Mesenteric fat pad (tissue), 1 donor: ENCODE measurements around the gene FAM124A. TPM values are rescaled to one million over a fixed set of nuclear protein-coding genes. Genes with fewer than 3 reads are reported as not detected.
"Not testable (repeated sequence)": the region's sequence is repeated elsewhere in the genome, so short reads cannot be mapped to it uniquely, and the experiment has no call there.

Source experiments
- DNase-seq: peaks from one replicate; pipeline ENCODE4 v3.0.0-alpha.2; 2020; ENCODE audit warnings: low spot score
- total RNA-seq: library from RNA; stranded (reverse); fragmentation: NEBNext Ultra II Directional; extraction: Animal tissue kit (Norgen Biotek cat#: 25700); gene quantifications from one replicate; pipeline ENCODE4 v1.2.1, GENCODE V29; 2021
- donor health status: DM: yes; HTN: yes; CAD: no.

FAM124A gene
- total RNA-seq, 1 donor from 2014 or later = 11.5 TPM

- DNase-seq = no peak
These were observed 46.8 kb downstream of the FAM124A start for GRCh38 chr13:51269039-51269438.

- no peak for DNase-seq
These were observed 48.6 kb downstream of the FAM124A start for GRCh38 chr13:51270623-51271415.

- DNase-seq = no peak
These were observed 49.4 kb downstream of the FAM124A start for GRCh38 chr13:51271528-51272085.

GRCh38 chr13:51275101-51275500 is 52.9 kb downstream of the FAM124A start:
- no peak for DNase-seq

- no peak for DNase-seq
These were observed 54.4 kb downstream of the FAM124A start for GRCh38 chr13:51276636-51277035.

GRCh38 chr13:51277928-51278327 is 55.7 kb downstream of the FAM124A start:
- no peak for DNase-seq

GRCh38 chr13:51278426-51279130 is 56.4 kb downstream of the FAM124A start:
- no peak for DNase-seq

GRCh38 chr13:51280379-51280940 is 58.3 kb downstream of the FAM124A start:
- no peak for DNase-seq

- DNase-seq = no peak
These were observed 60.1 kb downstream of the FAM124A start for GRCh38 chr13:51282322-51282721.

- DNase-seq = not testable (repeated sequence)
These were observed 60.7 kb downstream of the FAM124A start for GRCh38 chr13:51282923-51283322.

GRCh38 chr13:51283371-51283770 is 61.2 kb downstream of the FAM124A start:
- DNase-seq = no peak

GRCh38 chr13:51284339-51284738 is 62.1 kb downstream of the FAM124A start:
- no peak for DNase-seq

GRCh38 chr13:51286135-51287002 is 64.2 kb downstream of the FAM124A start:
- DNase-seq = no peak

GRCh38 chr13:51287758-51288157 is 65.6 kb downstream of the FAM124A start:
- no peak for DNase-seq

GRCh38 chr13:51288254-51288653 is 66.1 kb downstream of the FAM124A start:
- DNase-seq = not testable (repeated sequence)

- no peak for DNase-seq
These were observed 69.1 kb downstream of the FAM124A start for GRCh38 chr13:51291341-51291740.

- no peak for DNase-seq
These were observed 69.9 kb downstream of the FAM124A start for GRCh38 chr13:51292000-51292565.

- DNase-seq = no peak
These were observed 75.4 kb downstream of the FAM124A start for GRCh38 chr13:51297556-51297955.

GRCh38 chr13:51298812-51299211 is 76.6 kb downstream of the FAM124A start:
- no peak for DNase-seq

GRCh38 chr13:51303063-51303552 is 80.9 kb downstream of the FAM124A start:
- DNase-seq = no peak
